ENCODE measurements around the gene REPIN1. TPM values are rescaled to one million over a fixed set of nuclear protein-coding genes. Genes with fewer than 3 reads are reported as not detected.

Gene REPIN1
- total and polyA plus RNA-seq, 4 donors = 38.4 to 135 (median 62.0) TPM

DNA sequence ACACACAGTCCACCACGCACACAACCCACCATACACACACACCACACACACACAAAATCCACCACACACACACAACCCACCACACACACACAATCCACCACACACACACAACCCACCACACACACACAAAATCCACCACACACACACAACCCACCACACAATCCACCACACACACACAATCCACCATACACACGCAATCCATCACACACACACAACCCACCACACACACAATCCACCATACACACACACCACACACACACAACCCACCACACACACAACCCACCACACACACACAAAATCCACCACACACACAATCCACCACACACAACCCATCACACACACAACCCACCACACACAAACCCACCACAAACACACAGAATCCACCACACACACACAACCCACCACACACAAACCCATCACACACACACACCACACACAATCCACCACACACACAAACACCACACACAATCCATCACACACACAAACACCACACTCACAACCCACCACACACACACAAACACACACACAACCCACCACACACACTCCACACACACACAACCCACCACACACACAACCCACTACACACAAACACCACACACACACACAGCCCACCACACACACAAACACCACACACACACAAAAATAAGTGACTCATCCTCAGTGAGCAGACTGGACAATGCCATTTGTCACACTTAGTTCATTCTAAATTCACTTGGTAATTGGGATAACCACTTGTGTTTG, 8.8 kb upstream of the REPIN1 start:
- no peaks in the 10 kb centered on the region for H3K9me3 ChIP-seq (ENCODE audit: control insufficient read depth in 4 of 4, insufficient read depth in 3 of 4, low read length in 3 of 4)
- H3K4me3 ChIP-seq = no peak overlapping the region
- H3K27ac ChIP-seq (ENCODE audit: low read depth in 1 of 2, low read length in 1 of 2) = no peak overlapping the region
- no peaks in the 10 kb centered on the region for H3K27me3 ChIP-seq (ENCODE audit: control insufficient read depth in 3 of 3, insufficient read depth in 3 of 3, low read length in 2 of 3)
- 94 to 100% methylated on average over 2 of the region's 2 CpGs for WGBS, 2 donors
- ATAC-seq (ENCODE audit: insufficient read depth, low FRiP score) = no peak
- H3K36me3 ChIP-seq (ENCODE audit: control insufficient read depth in 4 of 4, insufficient read depth in 4 of 4, low read length in 4 of 4) = no peaks in the 10 kb centered on the region
- DNase-seq = no peak
- H3K4me1 ChIP-seq (ENCODE audit: control insufficient read depth in 5 of 5, insufficient read depth in 5 of 5, low read length in 5 of 5) = no peaks in the 10 kb centered on the region
- no peak overlapping the region for H3K9ac ChIP-seq (ENCODE audit: insufficient read depth in 1 of 2, low read length in 2 of 2)
- TF ChIP-seq, protein P1, sequence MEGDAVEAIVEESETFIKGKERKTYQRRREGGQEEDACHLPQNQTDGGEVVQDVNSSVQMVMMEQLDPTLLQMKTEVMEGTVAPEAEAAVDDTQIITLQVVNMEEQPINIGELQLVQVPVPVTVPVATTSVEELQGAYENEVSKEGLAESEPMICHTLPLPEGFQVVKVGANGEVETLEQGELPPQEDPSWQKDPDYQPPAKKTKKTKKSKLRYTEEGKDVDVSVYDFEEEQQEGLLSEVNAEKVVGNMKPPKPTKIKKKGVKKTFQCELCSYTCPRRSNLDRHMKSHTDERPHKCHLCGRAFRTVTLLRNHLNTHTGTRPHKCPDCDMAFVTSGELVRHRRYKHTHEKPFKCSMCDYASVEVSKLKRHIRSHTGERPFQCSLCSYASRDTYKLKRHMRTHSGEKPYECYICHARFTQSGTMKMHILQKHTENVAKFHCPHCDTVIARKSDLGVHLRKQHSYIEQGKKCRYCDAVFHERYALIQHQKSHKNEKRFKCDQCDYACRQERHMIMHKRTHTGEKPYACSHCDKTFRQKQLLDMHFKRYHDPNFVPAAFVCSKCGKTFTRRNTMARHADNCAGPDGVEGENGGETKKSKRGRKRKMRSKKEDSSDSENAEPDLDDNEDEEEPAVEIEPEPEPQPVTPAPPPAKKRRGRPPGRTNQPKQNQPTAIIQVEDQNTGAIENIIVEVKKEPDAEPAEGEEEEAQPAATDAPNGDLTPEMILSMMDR (IDR thresholded peaks at IDR 0.05; ENCODE audit: control extremely low read depth, extremely low read depth) = no peak

GRCh38 chr7:150360363-150361058, 8.1 kb upstream of the REPIN1 start:
- Histone ChIP-seq H3K27me3 (ENCODE audit: control insufficient read depth in 3 of 3, insufficient read depth in 3 of 3, low read length in 2 of 3) (no peaks in the 10 kb centered on the region), H3K27ac (ENCODE audit: low read depth in 1 of 2, low read length in 1 of 2) (no peak overlapping the region), H3K9me3 (ENCODE audit: control insufficient read depth in 4 of 4, insufficient read depth in 3 of 4, low read length in 3 of 4) (no peaks in the 10 kb centered on the region), H3K4me3 (no peak overlapping the region), H3K9ac (ENCODE audit: insufficient read depth in 1 of 2, low read length in 2 of 2) (no peak overlapping the region), H3K4me1 (ENCODE audit: control insufficient read depth in 5 of 5, insufficient read depth in 5 of 5, low read length in 5 of 5) (no peaks in the 10 kb centered on the region), H3K36me3 (ENCODE audit: control insufficient read depth in 4 of 4, insufficient read depth in 4 of 4, low read length in 4 of 4) (no peaks in the 10 kb centered on the region)
- 80 to 86% methylated on average over 5 of the region's 5 CpGs for WGBS, 2 donors
- DNase-seq = no peak
- no peak for ATAC-seq (ENCODE audit: insufficient read depth, low FRiP score)
- TF ChIP-seq, protein P1 (IDR thresholded peaks at IDR 0.05; ENCODE audit: control extremely low read depth, extremely low read depth) = no peak

DNA sequence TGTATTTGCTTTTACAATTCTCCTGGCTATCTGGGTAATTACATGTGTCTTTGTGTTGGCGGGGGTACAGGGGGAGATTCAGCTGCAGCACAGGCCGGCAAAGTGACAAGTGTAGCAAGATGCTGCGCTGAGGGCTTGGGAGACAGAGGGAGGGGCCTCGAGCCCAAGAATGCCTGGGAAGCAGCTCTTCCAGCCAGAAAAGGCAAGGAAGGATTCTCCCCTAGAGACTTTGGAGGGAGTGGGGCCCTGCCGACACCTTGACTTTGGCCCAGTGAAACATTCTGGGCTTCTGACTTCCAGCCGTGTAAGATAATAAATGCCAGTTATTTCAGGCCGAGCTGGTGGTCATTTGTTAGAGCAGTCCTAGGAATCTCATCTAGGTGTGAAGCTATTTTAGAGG, 7.2 kb upstream of the REPIN1 start:
- H3K27ac ChIP-seq (ENCODE audit: low read depth in 1 of 2, low read length in 1 of 2) = no peak overlapping the region
- TF ChIP-seq, protein P1 (IDR thresholded peaks at IDR 0.05; ENCODE audit: control extremely low read depth, extremely low read depth) = no peak
- 77 to 84% methylated on average over 7 of the region's 7 CpGs for WGBS, 2 donors
- no peak overlapping the region for H3K9ac ChIP-seq (ENCODE audit: insufficient read depth in 1 of 2, low read length in 2 of 2)
- DNase-seq = no peak
- H3K9me3 ChIP-seq (ENCODE audit: control insufficient read depth in 4 of 4, insufficient read depth in 3 of 4, low read length in 3 of 4) = no peaks in the 10 kb centered on the region
- H3K4me3 ChIP-seq = no peak overlapping the region
- no peaks in the 10 kb centered on the region for H3K27me3 ChIP-seq (ENCODE audit: control insufficient read depth in 3 of 3, insufficient read depth in 3 of 3, low read length in 2 of 3)
- ATAC-seq (ENCODE audit: insufficient read depth, low FRiP score) = no peak
- H3K36me3 ChIP-seq (ENCODE audit: control insufficient read depth in 4 of 4, insufficient read depth in 4 of 4, low read length in 4 of 4) = no peaks in the 10 kb centered on the region
- no peaks in the 10 kb centered on the region for H3K4me1 ChIP-seq (ENCODE audit: control insufficient read depth in 5 of 5, insufficient read depth in 5 of 5, low read length in 5 of 5)
